Measurements from ENCODE around the gene METTL18.

The METTL18 gene

DNA sequence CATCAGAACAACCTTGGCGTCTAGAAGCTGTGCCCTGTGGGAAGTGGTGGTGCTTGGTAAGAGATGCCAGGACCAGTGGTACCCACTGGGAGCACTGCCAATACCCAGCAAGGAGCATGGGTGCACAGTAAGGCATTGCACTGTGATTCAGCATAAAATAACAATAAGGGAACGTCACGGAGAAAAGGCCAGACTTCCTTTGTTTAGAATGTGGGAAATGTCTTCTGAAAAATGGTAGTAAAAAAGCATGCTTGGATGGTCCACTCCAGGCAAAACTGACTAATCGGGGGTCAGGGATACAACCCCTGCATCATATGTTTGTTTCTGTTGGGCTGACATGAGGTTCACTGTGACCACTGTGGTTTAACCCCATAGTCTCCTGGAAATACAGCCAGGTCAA is 14.7 kb downstream of the METTL18 start:
- peak; percentile 57 for ATAC-seq
- TF ChIP-seq OSR1 (CRISPR knock-in tag; IDR thresholded peaks at IDR 0.05) = peak; percentile 82; the same call in 1 of the 2 replicates
- no peak for TF ChIP-seq ZFP3 (CRISPR knock-in tag; IDR thresholded peaks at IDR 0.05)
- TF ChIP-seq, protein P1, sequence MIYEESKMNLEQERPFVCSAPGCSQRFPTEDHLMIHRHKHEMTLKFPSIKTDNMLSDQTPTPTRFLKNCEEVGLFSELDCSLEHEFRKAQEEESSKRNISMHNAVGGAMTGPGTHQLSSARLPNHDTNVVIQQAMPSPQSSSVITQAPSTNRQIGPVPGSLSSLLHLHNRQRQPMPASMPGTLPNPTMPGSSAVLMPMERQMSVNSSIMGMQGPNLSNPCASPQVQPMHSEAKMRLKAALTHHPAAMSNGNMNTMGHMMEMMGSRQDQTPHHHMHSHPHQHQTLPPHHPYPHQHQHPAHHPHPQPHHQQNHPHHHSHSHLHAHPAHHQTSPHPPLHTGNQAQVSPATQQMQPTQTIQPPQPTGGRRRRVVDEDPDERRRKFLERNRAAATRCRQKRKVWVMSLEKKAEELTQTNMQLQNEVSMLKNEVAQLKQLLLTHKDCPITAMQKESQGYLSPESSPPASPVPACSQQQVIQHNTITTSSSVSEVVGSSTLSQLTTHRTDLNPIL (CRISPR knock-in tag; IDR thresholded peaks at IDR 0.05; ENCODE audit: low read depth) = no peak
- TF ChIP-seq ZNF8 (CRISPR knock-in tag; IDR thresholded peaks at IDR 0.05) = no peak
- TF ChIP-seq, protein P2, sequence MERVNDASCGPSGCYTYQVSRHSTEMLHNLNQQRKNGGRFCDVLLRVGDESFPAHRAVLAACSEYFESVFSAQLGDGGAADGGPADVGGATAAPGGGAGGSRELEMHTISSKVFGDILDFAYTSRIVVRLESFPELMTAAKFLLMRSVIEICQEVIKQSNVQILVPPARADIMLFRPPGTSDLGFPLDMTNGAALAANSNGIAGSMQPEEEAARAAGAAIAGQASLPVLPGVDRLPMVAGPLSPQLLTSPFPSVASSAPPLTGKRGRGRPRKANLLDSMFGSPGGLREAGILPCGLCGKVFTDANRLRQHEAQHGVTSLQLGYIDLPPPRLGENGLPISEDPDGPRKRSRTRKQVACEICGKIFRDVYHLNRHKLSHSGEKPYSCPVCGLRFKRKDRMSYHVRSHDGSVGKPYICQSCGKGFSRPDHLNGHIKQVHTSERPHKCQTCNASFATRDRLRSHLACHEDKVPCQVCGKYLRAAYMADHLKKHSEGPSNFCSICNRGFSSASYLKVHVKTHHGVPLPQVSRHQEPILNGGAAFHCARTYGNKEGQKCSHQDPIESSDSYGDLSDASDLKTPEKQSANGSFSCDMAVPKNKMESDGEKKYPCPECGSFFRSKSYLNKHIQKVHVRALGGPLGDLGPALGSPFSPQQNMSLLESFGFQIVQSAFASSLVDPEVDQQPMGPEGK (CRISPR knock-in tag; IDR thresholded peaks at IDR 0.05; ENCODE audit: borderline replicate concordance) = no peak
- no peak for TF ChIP-seq SNAI2 (CRISPR knock-in tag; IDR thresholded peaks at IDR 0.05)
- no peak for TF ChIP-seq ISL1 (CRISPR knock-in tag; IDR thresholded peaks at IDR 0.05)
- TF ChIP-seq TCF4 (CRISPR knock-in tag; IDR thresholded peaks at IDR 0.05; ENCODE audit: borderline replicate concordance) = no peak
- no peak for TF ChIP-seq ZFP30 (CRISPR knock-in tag; IDR thresholded peaks at IDR 0.05)
- TF ChIP-seq ZNF70 (CRISPR knock-in tag; IDR thresholded peaks at IDR 0.05) = no peak
- no peak; the same call in 1 of the 2 replicates for TF ChIP-seq ZC3H10 (CRISPR knock-in tag; IDR thresholded peaks at IDR 0.05)
- no peak for TF ChIP-seq CSDC2 (CRISPR knock-in tag; IDR thresholded peaks at IDR 0.05)
- TF ChIP-seq BACH2 (CRISPR knock-in tag; IDR thresholded peaks at IDR 0.05; ENCODE audit: borderline replicate concordance) = no peak
- no peak for TF ChIP-seq ESRRG (CRISPR knock-in tag; IDR thresholded peaks at IDR 0.05)
- 0 out of 2 replicates have a peak, but pooled peaks have one; percentile 11 for TF ChIP-seq RARB (CRISPR knock-in tag; IDR thresholded peaks at IDR 0.05)

DNA sequence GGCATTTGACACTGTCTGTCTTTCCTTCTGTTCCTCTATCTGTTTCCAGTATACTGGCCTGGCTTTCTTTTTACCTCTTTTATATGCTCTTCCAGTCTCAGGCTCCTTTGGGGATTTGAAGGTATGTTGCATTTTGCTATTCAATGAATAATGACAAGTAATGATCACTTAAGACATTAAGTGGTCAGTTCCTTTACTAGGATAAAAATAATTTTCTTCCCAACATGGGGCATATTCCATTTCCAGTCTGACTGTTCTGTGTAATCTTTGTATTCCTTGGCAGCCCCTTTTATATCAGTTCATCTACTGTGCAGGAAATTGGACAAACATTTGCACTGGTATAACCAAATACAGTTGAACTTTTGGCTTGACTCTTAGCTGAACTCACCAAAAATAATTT is 15.6 kb downstream of the METTL18 start:
- peak; percentile 96 for TF ChIP-seq TOX (CRISPR knock-in tag; IDR thresholded peaks at IDR 0.05; ENCODE audit: borderline replicate concordance)
- TF ChIP-seq, protein P1 (CRISPR knock-in tag; IDR thresholded peaks at IDR 0.05; ENCODE audit: low read depth) = no peak
- TF ChIP-seq ZC3H10 (CRISPR knock-in tag; IDR thresholded peaks at IDR 0.05) = peak; percentile 84
- no peak for TF ChIP-seq ESRRG (CRISPR knock-in tag; IDR thresholded peaks at IDR 0.05)
- peak; percentile 96 for TF ChIP-seq RARB (CRISPR knock-in tag; IDR thresholded peaks at IDR 0.05)
- peak; percentile 82 for ATAC-seq

DNA sequence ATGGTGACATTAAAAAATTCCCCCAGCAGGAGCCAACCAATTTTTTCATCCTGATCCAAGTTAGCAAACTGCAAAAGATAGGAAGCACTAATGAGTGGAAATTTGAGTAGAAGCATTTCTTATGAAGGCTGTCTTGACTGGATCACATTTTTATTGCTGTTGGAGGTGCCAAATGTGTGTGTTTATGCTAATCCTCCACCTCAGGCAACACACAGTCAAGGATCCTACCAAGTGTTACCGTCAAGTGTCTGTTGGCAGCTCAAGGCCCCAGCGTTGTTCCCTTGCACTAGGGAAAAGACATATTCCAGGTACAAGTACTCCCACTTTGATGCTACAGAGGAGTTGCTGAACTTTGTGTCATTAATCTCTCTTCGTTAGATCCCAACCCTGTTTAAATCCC is 18.3 kb downstream of the METTL18 start:
- TF ChIP-seq TOX (CRISPR knock-in tag; IDR thresholded peaks at IDR 0.05; ENCODE audit: borderline replicate concordance) (0 out of 2 replicates have a peak, but pooled peaks have one; percentile 2), ZFP3 (CRISPR knock-in tag; IDR thresholded peaks at IDR 0.05) (no peak)
- no peak for ATAC-seq

DNA sequence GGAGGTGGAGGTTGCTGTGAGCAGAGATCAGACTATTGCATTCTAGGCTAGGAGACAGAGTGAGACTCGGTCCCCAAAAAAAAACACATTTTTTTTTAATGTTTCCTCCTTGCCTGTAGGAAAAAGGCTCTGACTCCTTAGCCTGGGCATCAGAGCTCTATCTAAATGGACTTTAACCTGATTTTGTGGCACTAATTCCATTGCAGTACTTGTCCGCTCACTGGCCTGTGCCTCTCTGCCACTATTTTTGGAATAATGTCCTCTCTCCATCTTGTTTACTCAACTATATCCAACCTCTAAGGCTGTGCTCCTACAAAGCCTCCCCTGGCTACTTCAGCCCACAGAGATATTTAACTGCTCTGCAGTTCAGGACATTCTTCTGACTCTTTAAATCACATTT is 26.5 kb downstream of the METTL18 start:
- no peak for ATAC-seq
- TF ChIP-seq CSDC2 (CRISPR knock-in tag; IDR thresholded peaks at IDR 0.05) (no peak), SNAI2 (CRISPR knock-in tag; IDR thresholded peaks at IDR 0.05) (no peak), RARB (CRISPR knock-in tag; IDR thresholded peaks at IDR 0.05) (no peak), ARNTL (CRISPR knock-in tag; IDR thresholded peaks at IDR 0.05; ENCODE audit: borderline replicate concordance, low read depth) (no peak), TCF4 (CRISPR knock-in tag; IDR thresholded peaks at IDR 0.05; ENCODE audit: borderline replicate concordance) (no peak), OSR1 (CRISPR knock-in tag; IDR thresholded peaks at IDR 0.05) (no peak), ZFP3 (CRISPR knock-in tag; IDR thresholded peaks at IDR 0.05) (no peak), ZC3H10 (CRISPR knock-in tag; IDR thresholded peaks at IDR 0.05) (no peak), TOX (CRISPR knock-in tag; IDR thresholded peaks at IDR 0.05; ENCODE audit: borderline replicate concordance) (no peak), ESRRG (CRISPR knock-in tag; IDR thresholded peaks at IDR 0.05) (no peak), PPARA (CRISPR knock-in tag; IDR thresholded peaks at IDR 0.05; ENCODE audit: borderline replicate concordance) (no peak), BACH2 (CRISPR knock-in tag; IDR thresholded peaks at IDR 0.05; ENCODE audit: borderline replicate concordance) (no peak)
- TF ChIP-seq, protein P3, sequence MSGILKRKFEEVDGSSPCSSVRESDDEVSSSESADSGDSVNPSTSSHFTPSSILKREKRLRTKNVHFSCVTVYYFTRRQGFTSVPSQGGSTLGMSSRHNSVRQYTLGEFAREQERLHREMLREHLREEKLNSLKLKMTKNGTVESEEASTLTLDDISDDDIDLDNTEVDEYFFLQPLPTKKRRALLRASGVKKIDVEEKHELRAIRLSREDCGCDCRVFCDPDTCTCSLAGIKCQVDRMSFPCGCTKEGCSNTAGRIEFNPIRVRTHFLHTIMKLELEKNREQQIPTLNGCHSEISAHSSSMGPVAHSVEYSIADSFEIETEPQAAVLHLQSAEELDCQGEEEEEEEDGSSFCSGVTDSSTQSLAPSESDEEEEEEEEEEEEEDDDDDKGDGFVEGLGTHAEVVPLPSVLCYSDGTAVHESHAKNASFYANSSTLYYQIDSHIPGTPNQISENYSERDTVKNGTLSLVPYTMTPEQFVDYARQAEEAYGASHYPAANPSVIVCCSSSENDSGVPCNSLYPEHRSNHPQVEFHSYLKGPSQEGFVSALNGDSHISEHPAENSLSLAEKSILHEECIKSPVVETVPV (CRISPR knock-in tag; IDR thresholded peaks at IDR 0.05) = no peak
- TF ChIP-seq, protein P1 (CRISPR knock-in tag; IDR thresholded peaks at IDR 0.05; ENCODE audit: low read depth) = no peak
- TF ChIP-seq, protein P4, sequence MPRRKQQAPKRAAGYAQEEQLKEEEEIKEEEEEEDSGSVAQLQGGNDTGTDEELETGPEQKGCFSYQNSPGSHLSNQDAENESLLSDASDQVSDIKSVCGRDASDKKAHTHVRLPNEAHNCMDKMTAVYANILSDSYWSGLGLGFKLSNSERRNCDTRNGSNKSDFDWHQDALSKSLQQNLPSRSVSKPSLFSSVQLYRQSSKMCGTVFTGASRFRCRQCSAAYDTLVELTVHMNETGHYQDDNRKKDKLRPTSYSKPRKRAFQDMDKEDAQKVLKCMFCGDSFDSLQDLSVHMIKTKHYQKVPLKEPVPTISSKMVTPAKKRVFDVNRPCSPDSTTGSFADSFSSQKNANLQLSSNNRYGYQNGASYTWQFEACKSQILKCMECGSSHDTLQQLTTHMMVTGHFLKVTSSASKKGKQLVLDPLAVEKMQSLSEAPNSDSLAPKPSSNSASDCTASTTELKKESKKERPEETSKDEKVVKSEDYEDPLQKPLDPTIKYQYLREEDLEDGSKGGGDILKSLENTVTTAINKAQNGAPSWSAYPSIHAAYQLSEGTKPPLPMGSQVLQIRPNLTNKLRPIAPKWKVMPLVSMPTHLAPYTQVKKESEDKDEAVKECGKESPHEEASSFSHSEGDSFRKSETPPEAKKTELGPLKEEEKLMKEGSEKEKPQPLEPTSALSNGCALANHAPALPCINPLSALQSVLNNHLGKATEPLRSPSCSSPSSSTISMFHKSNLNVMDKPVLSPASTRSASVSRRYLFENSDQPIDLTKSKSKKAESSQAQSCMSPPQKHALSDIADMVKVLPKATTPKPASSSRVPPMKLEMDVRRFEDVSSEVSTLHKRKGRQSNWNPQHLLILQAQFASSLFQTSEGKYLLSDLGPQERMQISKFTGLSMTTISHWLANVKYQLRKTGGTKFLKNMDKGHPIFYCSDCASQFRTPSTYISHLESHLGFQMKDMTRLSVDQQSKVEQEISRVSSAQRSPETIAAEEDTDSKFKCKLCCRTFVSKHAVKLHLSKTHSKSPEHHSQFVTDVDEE (CRISPR knock-in tag; IDR thresholded peaks at IDR 0.05) = no peak
- TF ChIP-seq, protein P5, sequence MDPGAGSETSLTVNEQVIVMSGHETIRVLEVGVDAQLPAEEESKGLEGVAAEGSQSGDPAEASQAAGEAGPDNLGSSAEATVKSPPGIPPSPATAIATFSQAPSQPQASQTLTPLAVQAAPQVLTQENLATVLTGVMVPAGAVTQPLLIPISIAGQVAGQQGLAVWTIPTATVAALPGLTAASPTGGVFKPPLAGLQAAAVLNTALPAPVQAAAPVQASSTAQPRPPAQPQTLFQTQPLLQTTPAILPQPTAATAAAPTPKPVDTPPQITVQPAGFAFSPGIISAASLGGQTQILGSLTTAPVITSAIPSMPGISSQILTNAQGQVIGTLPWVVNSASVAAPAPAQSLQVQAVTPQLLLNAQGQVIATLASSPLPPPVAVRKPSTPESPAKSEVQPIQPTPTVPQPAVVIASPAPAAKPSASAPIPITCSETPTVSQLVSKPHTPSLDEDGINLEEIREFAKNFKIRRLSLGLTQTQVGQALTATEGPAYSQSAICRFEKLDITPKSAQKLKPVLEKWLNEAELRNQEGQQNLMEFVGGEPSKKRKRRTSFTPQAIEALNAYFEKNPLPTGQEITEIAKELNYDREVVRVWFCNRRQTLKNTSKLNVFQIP (CRISPR knock-in tag; IDR thresholded peaks at IDR 0.05; ENCODE audit: borderline replicate concordance, low read depth) = no peak

Measured in SK-N-SH treated with all-trans-retinoic acid at 6 μM for 48 hours (cell line).